Cardiac fibroblast (primary cell): Measurements from ENCODE around the gene RFESD.
"Not testable (repeated sequence)": the region's sequence is repeated elsewhere in the genome, so short reads cannot be mapped to it uniquely, and the experiment has no call there.

Experiments used
- DNase-seq, 2 donors: peaks; one replicate each; pipeline versions ENCODE4 v3.0.0 to v3.0.0-alpha.2; 2010; ENCODE audit warnings: low read depth in 2 of 2
- H3K4me3 ChIP-seq, 2 donors: replicated peaks in 1 of 2; 1 replicate in 1 of 2; 2 replicates in 1 of 2; pipeline ENCODE4 v1.5.1; 2011; ENCODE audit warnings: low read depth in 2 of 2, low read length in 2 of 2, mild to moderate bottlenecking in 2 of 2, moderate library complexity in 1 of 2
- TF ChIP-seq, protein P1 (sequence below): IDR thresholded peaks from one replicate; pipeline ENCODE4 v1.5.1; 2011; ENCODE audit warnings: low read depth, mild to moderate bottlenecking, low read length, inconsistent platforms

RFESD gene

DNA sequence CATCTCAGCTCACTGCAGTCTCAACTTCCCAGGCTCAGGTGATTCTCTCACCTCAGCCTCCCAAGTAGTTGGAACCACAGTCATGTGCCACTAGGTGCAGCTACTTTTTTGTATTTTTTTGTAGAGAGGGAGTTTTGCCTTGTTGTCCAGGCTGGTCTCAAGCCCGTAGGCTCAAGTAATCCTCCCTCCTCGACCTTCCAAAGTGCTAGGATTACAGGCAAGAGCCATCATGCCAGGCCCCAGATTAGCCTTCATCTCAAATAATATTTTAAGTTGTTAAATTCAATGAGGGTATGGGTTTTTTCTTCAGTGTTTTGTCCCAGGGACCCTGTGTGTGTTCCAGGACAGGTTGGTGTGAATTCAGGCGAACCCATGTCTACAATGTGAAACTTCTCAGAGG is 12.5 kb upstream of the RFESD start:
- no peak for DNase-seq
- no peak overlapping the region for H3K4me3 ChIP-seq
- TF ChIP-seq, protein P1, sequence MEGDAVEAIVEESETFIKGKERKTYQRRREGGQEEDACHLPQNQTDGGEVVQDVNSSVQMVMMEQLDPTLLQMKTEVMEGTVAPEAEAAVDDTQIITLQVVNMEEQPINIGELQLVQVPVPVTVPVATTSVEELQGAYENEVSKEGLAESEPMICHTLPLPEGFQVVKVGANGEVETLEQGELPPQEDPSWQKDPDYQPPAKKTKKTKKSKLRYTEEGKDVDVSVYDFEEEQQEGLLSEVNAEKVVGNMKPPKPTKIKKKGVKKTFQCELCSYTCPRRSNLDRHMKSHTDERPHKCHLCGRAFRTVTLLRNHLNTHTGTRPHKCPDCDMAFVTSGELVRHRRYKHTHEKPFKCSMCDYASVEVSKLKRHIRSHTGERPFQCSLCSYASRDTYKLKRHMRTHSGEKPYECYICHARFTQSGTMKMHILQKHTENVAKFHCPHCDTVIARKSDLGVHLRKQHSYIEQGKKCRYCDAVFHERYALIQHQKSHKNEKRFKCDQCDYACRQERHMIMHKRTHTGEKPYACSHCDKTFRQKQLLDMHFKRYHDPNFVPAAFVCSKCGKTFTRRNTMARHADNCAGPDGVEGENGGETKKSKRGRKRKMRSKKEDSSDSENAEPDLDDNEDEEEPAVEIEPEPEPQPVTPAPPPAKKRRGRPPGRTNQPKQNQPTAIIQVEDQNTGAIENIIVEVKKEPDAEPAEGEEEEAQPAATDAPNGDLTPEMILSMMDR, result no peak

DNA sequence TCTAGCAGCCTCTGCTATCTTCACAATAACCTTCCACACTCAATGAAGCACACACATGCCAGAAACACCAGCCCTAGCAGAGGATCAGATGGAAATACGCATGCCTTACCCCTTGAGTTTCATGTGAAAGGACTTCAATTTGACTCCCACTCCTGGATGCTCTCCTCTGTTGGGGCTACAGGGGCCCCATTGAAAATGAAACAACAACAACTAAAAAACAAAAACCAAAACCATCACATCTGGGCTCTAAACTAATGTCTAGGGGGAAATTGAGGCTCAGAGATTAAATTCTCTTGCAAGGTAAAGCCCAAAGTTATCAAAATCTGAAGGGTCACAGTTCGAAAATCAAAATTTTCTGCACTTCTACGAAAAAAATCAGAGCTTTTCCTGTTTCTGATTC is 7.9 kb upstream of the RFESD start:
- no peak overlapping the region for H3K4me3 ChIP-seq
- TF ChIP-seq, protein P1, result no peak
- DNase-seq, result no peak

DNA sequence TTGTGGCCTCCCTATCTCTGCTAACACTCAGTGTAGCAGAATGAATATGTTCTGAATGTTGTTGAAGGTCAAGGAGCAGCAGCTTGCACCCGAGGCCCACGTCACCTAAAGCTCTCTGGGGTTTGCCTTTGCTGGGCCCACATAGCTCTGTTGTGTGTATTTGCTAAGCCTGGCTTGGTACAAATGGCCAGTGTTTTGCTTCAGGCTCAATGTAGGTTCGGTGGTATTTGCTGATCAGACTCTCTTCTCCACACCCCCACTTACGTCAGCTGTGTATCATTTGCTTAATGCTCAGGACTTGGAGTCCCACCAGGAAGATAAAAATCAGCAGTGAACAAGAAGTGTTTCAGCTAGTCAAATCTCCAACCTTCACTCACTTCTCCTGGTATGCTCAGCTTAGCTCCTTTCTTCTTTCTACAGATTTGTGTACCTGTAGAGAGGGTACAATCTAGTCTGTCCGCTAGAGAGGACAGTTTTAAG is 4.8 kb upstream of the RFESD start:
- no peak overlapping the region for H3K4me3 ChIP-seq
- TF ChIP-seq, protein P1, result no peak
- peak; percentile 72 to 80 for DNase-seq

DNA sequence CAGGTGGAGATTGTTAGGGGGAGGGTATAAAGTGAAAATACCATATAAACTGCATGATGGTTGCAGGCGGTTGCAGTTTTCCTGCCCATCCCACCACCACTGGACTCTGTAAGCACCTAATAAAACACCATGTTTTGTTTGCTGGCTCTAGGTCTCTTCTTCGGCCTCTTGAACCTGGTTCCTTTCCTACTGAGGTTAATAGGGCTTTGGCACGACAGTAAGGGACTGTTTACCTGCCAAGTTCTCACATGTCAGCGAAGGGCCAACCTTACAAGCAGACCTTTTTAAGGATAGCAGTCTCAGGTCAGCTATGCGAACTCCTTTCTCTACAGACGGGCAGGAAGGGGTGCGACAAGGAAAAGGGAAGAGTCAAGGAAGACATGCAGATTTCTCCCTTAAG is 3.4 kb upstream of the RFESD start:
- DNase-seq, result no peak
- no peak overlapping the region for H3K4me3 ChIP-seq
- TF ChIP-seq, protein P1, result no peak

DNA sequence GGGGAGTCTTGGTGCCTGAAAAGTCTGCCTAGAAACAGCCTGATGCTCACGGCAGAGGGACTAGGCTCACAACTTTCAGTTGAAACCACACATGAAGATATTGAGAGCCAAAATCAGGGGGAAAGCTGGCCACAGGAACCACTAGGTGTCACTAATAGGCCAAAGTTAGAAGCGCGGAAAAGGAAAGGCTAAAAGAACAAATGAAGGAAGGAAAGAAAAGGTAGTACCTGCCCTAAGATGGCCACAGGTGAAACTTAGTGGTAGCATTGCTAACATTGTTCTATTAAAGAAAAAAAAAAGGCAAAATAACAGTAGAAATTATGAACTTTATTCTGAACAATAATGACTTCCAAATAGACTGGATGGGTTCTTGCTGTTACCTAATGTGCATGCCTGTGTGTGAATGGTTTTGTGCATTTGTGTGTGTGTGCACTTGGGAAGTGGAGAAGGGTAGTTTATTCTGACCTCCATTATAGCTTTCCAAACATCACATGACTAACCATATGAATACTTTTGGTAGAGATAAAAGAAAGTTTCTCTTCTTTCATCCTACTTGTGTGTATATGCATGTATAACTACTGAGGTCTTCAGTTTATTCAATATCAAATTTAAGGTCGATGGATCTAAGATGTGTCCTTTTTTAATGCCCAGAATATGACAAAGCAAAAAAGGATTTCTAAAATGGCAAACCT is 2.1 kb upstream of the RFESD start:
- peak; percentile 72 to 79 for DNase-seq

DNA sequence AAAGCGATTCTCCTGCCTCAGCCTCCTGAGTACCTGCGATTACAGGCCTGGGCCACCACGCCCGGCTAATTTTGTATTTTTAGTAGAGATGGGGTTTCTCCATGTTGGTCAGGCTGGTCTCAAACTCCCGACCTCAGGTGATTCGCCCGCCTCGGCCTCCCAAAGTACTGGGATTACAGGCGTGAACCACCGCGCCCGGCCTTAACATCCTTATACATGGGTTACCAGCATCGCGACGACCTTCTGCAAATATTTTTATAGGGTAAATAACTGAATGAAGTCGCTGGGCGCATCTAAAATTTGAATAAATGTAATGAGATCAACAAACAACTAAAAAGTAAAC is 380 bp upstream of the RFESD start:
- not testable (repeated sequence) for H3K4me3 ChIP-seq, DNase-seq

More for the DNA sequence above, 2.1 kb upstream of the RFESD start:
- TF ChIP-seq, protein P1, result peak; percentile 78
- H3K4me3 ChIP-seq, result no peak overlapping the region

DNA sequence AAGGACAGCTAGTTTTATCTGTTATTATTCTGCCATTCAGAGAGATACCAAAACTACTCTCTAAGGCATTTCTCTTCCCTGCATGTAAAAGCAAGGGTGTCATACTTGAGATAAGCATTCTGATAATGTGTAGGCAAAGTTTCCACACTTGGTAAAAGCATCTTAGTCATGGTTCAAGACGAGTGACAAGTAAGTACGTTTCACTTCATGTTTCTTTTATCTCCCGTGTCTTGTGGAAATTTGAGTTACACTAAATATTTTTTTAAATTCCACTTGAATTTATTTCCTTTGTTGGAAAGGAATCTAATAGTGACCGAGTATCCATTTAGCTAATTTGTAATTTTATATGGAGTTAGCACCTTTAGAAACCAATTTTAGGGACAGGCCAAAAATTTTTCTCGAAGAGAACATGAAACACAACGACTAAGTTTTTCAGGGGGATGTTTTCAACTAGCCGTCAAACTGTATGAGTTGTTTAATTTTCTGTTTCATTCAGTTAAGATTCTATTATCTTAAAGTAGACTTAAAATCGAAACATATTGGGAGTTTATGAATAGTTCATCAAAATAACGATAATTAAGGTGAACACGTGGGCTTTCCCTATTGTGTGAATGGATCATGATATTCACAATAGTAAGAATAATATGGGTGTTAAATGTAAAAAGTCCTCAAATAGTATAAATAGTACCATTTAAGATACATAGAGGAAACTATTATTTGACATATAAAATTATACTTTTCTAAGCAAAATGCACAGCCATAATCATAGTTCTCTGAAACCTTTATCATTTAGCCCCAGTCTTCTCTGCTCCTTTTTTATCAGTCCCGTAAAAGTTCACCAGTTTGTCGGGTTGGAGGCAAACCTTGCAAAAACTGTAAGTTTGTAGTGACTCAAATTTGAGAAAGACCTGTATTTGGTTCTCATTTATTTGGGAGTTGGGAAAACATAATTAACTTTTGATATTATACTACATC is 1.6 kb downstream of the RFESD start:
- no peak overlapping the region for H3K4me3 ChIP-seq
- TF ChIP-seq, protein P1, result no peak
- peak; percentile 14 to 39 for DNase-seq
